ENCODE results near the gene PDIA4.
"Not testable (repeated sequence)": the region's sequence is repeated elsewhere in the genome, so short reads cannot be mapped to it uniquely, and the experiment has no call there.

The PDIA4 gene

DNA sequence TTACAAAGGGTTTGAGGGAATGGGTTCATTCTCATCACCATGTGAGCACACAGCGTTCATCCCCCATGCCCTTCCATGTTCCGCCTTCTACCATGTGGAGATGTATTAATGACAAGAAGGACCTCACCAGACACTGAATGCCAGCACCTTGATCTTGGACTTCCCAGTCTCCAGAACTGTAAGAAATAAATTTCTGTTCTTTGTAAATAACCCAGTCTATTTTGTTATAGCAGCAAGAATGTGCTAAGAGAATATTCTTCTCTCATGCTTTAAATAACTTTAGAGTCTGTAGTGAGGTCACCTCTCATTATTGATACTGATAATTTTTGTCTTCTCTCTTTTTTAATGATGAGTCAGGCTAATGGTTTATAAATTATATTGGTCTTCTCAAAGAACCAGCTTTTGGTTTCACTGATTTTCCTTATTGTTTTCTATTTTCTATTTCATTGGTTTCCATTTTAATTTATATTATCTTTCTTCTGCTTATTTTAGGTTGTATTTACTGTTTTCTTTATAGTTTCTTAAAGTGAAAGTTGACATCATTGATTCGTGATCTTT is 3.1 kb upstream of the PDIA4 start:
- no peak for DNase-seq (ENCODE audit: low spot score)

DNA sequence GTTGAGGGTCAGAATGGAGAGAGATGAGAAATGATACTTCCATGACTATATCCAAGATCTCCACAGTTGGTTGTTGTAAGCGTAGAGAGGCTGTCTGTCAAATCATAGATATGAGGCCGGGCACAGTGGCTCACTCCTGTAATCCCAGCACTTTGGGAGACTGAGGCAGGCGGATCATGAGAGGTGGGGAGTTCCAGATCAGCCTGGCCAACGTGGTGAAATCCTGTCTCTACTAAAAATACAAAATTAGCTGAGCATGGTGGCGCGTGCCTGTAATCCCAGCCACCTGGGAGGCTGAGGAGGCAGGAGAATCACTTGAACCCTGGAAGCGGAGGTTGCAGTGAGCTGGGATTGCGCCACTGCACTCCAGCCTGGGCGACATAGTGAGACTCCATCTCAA is 2.1 kb upstream of the PDIA4 start:
- not testable (repeated sequence) for DNase-seq (ENCODE audit: low spot score)

DNA sequence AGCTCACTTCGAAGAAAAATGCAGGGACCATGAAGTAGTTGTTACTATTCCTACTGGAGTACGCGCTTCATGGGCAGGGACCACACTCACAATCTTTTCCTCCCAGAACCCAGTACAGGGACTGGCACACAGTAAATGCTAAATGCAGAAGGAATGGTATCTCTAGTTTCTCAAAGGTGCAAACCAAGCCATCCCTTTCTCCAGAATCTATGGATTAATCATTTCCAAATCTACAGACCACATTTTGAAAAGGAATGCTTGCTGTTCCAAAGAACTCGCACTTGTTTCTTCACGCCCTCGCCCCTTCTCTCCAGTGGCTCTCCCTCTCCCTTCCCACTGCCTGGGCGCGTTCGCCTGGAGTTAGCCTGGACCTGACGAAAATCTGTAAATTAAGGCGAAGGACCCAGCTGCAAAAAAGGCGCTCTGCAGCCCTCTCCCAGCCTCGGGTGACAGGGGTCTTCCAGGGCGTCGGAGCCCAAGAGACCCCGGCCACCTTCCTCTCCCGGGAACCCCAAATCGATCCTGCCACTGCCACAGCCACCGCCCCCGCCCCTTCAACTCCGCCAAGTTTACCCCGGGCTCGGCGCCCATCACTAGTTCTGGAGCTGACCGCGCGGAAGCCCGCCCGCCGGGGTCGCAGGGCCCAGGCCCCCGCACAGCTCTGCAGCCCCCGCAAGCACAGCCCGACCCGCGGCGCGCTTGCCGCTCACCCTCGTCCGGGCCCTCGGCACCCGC is 527 bp downstream of the PDIA4 start:
- no peak for DNase-seq (ENCODE audit: low spot score)

DNA sequence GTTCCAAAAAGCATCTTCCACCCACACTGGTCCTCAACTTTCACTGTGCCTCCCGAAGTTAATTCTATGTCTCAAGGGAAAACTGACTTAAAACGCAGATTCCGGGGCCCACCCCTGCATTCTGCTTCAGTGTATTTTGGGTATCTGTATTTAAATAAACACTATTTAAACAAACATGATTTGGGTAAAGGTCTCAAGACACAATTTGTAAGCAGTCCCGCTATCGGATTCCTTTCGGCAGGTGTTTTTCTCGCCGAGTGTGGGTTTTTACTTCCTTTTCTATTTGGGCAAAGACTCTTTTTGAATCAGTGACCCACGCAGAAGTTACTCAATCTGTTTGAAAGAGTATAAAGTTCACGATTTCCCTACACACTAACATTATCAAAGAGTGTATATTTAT is 1.2 kb downstream of the PDIA4 start:
- no peak for DNase-seq (ENCODE audit: low spot score)

DNA sequence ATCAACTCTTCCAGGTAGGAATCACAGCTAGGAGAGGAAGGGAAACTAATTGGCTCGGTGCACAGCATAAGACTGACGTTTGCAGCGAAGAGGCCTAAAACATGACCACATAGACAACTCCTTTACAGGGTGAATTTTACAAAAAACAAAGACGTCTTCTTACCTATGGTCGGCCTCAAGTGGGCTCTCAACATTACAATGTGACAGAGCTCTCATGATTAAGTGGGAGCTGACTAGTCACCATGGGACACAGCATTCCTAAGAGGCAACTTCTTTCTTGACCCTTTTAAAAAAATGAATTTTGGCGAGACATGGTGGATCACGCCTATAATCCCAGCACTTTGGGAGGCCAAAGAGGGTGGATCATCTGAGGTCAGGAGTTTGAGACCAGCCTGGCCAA is 4.6 kb downstream of the PDIA4 start:
- no peak for DNase-seq (ENCODE audit: low spot score)

DNA sequence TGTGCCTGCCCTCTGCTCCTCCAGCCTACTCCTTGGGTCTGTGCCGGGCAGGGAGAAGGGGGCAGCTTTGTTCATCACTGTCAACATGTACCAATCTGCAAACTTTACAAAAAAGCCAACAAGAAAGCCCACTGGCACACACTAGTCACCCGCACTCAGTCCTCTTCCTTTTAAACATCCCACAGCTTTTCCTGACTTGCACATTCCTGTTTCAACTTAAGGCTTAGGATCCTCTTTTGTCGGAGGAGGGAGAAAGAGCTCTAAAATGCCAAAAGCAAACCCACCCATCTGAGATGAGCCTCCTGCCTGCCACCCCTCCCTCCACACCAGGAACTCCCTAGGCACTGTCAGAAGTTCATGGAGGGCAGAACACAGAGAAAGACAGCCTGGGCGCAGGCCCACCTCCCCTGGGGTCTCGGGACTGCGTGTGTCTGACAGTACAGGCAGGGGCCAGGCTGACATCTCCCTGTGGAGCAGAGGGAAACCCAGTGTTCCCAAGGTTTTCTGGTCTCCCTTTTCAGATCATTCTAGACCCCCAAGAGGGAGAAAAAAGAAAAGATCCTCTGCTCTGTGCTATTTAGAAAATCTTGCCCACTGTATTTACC is 5.4 kb downstream of the PDIA4 start:
- DNase-seq (ENCODE audit: low spot score), result no peak

DNA sequence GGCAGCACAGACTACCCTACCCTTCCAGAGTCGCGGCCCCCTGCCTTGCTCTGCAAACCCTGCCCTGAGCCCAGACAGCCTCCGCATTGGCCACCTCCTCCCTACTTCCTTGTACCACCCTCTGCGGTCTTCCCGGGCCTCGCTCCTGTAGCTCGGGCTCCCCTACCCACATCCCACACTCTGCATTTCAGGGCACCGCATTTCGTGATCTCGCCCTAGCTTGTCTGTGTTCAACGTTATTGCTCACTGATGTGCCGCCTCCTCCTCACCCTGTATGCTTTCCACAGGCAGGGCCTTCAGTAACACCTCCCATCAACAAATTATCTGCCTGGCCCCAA is 6.6 kb downstream of the PDIA4 start:
- DNase-seq (ENCODE audit: low spot score), result no peak

DNA sequence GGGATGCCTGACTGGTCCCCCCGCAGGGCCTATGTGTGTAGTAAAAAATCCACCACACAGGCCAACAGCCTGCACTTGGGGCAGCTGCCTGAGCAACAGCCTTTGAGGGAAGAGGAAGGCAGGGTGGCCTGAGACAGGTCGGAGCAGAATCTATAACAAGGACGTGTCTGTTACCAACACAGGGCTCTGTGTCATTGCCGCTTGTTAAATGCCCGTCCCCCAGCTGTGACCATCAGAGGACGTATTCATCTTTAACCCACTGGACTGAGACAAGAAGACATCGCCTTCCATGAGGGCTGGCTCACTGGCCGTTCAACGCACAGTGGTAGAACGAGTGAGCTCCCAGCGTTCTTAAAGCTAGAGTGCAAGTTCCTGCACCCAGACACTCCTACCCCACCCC is 7.8 kb downstream of the PDIA4 start:
- no peak for DNase-seq (ENCODE audit: low spot score)

DNA sequence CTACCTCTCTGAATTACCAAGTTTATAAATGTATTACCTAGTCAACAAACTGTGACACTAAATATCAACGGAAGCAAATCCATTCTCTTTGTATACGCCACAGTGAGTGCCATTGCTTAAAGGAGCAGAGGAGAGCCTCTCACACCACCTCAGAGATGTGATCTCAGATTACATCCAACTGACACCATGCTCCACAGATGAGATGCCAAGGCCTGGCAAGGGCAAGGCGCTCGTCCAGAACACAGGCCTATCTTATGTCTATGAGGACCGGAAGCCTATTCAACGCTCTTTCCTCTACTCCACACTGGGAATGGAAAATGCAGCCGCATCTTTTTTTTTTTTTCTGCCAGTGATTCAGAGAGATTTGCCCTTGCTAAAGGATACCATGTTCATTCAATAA is 11.4 kb downstream of the PDIA4 start:
- DNase-seq (ENCODE audit: low spot score), result no peak

DNA sequence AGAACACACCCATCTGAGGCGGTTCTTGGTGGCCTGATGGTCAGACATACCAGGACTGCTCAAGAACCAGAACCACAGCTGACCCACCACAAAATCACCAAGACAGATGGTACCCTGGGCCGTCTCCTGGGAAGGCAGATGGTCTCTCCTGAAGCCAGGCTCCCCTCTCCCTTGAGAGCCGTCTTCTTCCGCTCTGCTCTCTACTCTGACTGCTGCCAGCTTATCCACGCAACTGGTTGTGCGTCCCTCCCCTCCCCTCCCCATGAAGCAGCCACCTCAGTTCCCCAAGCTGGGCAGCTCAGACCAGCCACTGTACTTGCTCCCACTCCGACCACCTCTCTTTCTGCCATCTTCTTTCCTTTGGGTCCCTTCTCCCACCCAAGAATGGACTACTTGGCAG is 14.0 kb downstream of the PDIA4 start:
- no peak for DNase-seq (ENCODE audit: low spot score)

DNA sequence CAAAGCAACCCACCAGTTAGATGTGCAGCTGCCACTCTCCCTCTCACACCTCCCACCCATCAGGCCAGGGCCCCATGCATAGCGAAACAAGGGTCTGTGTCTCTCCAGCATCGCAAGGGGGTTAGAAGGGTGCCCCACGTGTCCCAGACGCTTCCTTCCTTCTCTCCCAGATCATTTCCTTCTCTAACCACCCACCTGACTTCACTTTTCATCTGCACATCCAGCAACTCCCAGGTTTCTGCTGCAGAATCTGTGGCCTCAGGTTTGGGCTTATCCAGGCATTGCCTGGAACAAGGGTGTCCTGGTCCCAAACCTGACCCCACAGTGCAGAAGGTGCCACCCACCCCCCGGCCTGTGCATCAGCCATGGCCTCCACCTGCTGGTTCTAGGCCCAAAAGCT is 14.4 kb downstream of the PDIA4 start:
- DNase-seq (ENCODE audit: low spot score), result no peak

DNA sequence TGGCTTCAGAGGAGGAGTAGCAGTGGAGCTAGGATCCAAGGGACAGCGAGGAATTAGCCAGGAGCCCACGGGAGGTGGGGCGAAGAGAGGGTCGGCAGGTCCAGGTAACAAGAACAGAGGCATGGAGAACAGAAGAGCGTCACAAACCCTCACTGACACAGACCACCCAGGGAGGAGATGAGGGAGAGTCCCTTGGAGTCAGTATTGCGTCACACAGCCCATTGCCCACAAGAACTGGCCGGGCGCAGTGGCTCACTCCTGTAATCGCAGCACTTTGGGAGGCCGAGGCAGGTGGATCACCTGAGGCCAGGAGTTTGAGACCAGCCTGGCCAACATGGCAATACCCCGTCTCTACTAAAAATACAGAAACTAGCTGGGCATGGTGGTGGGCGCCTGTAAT is 15.6 kb downstream of the PDIA4 start:
- not testable (repeated sequence) for DNase-seq (ENCODE audit: low spot score)

DNA sequence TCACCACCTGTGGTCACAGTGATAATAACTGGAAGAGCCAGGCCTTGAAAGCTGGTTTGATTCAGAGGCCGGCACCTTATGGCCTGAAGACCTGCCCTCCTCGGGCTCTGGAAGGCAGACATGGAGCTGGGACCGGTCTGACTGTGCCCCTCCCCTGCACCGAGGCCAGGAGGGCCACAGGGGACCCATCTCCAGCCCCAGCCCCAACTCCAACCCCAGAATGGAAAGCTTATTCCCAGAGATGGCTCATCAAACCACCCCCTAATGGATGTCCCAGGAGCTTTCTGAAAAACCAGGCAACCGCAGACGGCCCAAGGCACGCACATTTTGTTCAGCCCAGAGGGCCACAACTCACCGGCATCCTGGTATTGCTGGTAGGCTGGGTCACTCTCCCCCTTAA is 16.8 kb downstream of the PDIA4 start:
- DNase-seq (ENCODE audit: low spot score), result no peak

DNA sequence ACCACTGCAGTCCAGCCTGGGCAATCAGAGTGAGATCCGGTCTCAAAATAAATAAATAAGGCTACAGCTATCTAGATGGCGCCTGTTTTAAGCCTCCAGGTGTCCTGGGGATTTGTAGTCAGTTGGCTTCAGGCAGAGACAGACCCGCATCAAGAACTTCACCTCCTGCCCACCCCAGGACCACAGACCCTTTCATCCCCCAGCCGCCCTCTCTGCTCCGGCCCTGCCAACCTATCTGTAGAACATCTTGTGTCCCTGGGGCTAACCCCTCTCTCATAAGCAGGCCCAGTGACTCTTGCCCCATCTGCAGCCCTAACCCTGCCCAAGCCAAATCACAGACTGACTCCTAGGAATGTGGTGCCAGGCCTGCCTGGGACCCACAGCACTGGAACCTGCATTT is 17.9 kb downstream of the PDIA4 start:
- DNase-seq (ENCODE audit: low spot score), result no peak

DNA sequence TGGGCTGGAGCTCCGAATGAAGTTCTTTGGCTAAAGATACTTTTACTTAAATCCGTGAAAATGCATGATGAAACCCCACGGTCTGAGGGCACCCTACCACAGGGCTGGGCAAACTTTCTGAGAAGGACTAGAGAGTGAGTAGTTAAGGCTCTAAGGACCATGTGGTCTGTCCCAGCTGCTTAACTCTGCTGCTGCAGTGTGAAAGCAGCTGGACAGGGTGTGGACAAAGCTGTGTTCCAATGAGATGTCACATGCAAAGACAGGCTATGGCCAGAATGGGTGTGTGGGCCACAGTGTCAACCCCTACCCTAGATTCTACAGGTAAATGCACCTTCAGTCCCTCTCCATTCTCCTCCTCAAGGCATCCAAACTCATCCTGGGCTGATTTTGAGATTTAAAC is 18.8 kb downstream of the PDIA4 start:
- no peak for DNase-seq (ENCODE audit: low spot score)

DNA sequence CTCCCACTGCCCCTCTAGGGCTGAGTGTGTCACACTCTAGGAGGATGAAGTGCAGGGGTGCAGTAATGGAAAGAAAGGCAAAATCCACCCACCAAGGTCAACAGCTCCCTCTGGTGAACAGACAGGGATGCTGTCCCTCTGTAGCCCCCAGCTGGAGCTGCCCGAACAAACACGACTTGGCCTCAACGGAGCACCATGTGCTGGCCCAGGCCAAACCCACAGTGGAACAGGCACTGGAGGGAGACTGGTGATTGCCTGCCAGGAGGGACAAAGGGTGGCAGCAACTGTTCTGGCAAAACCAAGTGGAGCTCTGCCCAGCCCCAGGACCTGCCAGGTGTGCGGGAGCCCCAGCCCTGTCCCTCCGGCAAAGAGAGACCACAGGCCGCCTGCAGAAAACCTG is 20.7 kb downstream of the PDIA4 start:
- no peak for DNase-seq (ENCODE audit: low spot score)

DNA sequence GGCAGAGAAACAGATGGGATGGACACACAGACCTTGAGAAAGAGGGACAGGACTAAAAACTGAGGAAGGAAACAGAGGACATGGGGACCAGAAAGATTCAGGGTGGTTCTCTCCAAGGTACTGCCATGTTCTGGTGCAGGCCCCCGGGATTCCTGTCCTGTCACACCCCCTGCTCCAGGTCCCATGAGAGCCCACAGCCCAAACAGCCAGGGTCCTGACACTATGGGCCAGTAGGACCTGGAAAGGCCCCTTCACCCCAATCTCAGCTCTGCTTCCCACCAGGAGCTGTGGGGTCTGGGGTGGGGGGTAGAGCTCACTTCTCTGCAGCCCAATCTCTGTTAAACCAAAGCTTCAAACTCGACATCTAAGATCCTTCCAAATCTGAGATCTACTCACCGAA is 21.2 kb downstream of the PDIA4 start:
- no peak for DNase-seq (ENCODE audit: low spot score)

DNA sequence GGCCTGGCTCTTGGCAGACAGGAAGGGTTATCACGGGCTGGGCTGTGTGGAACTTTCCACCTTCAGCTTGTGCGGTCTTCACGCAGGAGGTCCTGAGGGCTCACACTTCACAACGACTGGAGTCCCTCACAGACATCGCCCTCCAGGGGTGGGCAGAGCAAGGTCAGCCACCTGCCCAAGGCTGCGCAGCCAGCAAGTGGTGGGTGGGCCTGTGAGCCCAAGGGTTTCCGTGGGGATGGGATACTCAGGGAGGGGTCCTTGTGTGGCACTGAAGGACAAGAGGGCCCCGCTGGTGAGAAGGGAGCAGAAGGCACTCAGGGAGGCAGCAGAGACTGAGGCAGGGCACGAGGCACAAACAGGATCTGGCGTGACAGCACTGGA is 22.0 kb downstream of the PDIA4 start:
- no peak for DNase-seq (ENCODE audit: low spot score)

DNA sequence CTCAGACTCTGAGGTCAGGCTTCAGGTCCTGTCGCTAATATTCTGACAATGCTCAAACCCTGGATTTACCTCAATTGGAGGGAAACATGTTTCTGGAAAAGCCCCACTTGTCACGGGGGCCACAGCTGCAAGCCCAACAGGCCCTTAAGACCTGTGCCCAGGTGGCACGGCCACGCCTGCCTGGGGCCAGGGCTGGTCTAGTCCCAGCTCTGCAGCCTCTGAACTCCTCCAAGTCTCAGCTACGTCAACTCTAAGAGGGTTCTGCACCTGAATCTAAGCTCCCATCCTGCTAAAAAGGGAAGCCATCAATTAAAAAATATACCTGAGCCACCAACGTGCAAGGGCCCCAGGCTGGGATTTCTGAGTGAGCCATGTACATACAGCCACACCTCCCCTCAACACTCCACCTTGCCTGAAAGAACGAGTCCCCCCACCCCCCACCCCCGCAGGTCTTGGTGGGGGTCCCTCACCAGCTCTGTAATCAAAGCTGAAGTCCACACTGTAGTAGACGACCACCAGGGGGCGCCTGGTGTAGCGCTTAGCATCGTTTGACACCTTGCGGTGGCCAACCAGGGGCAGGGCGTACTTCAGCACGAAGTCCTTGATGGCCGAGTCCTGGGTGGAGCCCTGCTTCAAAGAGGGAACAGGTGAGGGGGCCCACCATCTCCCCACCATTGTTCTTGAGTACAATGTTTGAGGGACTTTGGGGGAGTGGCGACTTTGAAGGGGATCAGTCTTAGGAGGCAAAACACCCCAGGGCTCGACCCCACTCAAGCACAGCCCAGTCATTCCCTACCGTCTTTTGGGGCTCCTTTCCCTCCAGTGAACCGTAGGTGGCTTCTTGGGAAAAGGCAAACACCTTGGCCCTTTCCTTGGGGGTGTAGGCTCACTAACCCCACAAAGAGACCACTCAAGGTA is 22.6 kb downstream of the PDIA4 start:
- DNase-seq (ENCODE audit: low spot score), result peak; percentile 83

DNA sequence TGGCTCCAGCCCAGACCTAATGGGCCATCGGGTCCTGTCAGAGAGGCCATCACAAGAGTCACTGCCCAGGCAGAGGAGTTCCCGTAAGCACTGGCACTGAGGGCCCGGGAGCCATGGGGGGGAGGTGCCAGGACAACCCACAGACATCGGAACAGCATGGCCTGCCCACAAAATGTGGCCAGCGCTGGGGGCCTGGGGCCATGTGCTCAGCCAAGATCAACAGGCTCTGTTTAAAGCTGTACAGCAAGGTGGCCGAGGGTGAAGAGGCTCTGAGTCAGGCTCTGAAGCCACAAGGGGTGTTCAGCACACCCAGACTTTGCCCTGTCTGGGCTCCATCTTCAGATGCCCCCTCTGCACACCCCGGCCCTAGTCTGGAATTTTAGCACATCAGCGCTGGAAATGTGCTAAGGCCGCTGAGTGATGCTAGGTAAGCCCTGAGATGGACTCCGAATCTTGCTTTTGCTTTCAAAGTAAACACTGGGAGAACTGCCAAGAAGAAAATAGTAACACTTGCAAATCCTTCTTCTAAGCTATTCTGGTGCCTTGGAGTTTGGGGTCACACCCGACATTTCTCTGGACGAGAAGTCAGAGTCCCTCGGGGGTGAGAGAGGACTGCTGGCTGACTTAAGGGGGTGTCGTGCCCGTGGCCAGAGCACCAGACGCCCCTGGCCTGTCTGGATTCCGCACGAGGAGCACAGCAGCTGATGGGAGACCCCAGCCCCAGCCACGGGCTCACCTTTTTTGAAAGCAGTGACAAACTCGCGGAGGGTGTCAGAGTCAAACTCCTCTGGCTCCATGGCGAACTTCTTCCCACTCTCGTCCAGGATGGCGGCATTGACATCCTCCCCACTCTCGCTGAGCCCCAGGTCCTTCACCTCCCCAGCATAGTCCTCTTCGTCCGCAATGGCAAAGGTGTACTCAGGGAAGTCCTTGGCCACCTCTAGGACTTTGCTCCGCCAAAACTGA is 23.6 kb downstream of the PDIA4 start:
- no peak for DNase-seq (ENCODE audit: low spot score)

DNA sequence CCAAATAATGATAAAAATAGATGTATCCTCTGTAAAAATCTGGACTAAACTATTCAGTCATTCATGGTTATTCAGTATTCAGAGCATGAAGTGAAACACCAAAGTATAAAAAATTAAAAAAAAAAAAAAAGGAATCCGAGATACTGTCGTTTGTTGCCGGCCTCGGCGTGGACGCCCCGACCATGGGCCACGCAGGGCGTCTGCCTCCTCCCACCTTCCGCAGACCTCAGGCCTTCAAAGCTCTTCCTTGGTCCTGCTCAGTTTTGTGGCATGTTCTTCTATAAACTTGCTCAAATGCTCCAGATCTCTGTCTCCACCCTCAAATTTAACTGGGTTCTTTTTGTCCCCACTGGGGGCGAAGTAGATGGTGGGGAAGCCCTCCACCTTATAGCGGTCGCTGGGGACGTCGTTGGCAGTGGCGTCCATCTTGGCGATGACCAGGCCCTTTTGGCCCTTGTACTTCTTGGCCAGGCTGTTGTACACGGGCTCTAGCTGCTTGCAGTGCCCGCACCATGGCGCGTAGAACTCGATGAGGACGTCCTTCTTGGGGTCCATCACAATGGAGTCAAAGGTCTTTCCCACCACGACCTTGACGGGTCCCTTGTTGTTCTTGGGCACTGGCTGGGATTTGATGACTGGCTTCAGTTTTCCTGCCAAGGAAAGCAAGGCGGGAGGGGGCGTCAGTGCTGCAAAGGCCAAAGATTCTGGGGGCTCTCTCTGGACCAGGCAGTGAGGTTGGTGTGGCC is 24.6 kb downstream of the PDIA4 start:
- DNase-seq (ENCODE audit: low spot score), result no peak
